ENCODE data around the gene TET3. TPM values are rescaled to one million over a fixed set of nuclear protein-coding genes. Genes with fewer than 3 reads are reported as not detected.

The TET3 gene
- total RNA-seq, 1 experiment from 2014 or later = 6.1 TPM

- Histone ChIP-seq H4K20me1 (ENCODE audit: low read length) (peaks cover 34% of the 10 kb centered on the region; the same call in 1 of the 2 replicates), H3K36me3 (ENCODE audit: low read depth, low read length) (peaks cover 17% of the 10 kb centered on the region; the same call in 1 of the 2 replicates), H3K27ac (ENCODE audit: low read length) (no peak overlapping the region), H3K4me2 (ENCODE audit: low read length) (no peak overlapping the region), H3K4me3 (ENCODE audit: low read length) (no peak overlapping the region), H3K4me1 (ENCODE audit: insufficient read depth, low read length) (peaks cover 15% of the 10 kb centered on the region), H3K79me2 (ENCODE audit: low read length) (peaks cover 100% of the 10 kb centered on the region), H3K9me2 (replicated peaks; ENCODE audit: low read length) (no peaks in the 10 kb centered on the region), H3F3A (ENCODE audit: low read length, unreplicated experiment) (no peaks in the 10 kb centered on the region), H3K9ac (ENCODE audit: low read length) (no peak overlapping the region), H3K9me3 (ENCODE audit: low read length) (no peaks in the 10 kb centered on the region), H2AFZ (ENCODE audit: low read length) (no peak overlapping the region), H3K27me3 (ENCODE audit: low read length) (no peaks in the 10 kb centered on the region)
- DNase-seq = no peak
- no peak for TF ChIP-seq EZH2phosphoT487 (IDR thresholded peaks at IDR 0.05; ENCODE audit: borderline replicate concordance, low read length)
- no peak for TF ChIP-seq CTCF (conservative IDR thresholded peaks at IDR 0.05; ENCODE audit: low read depth, low read length)
- TF ChIP-seq EZH2 (IDR thresholded peaks at IDR 0.05; ENCODE audit: low read length, unreplicated experiment) = no peak
- ChIA-PET CTCF (no interaction called here), POLR2A (ENCODE audit: unreplicated experiment) (no interaction called here)
- no TSS peak for BruUV-seq (replicated peaks)
- ATAC-seq = no peak
- intact Hi-C loops (cut with micrococcal nuclease) = no loop called here
Measured at GRCh38 chr2:73994178-73994831, 9.6 kb downstream of the TET3 start.

- intact Hi-C loops (cut with micrococcal nuclease) = no loop called here
- ChIA-PET CTCF (no interaction called here), POLR2A (ENCODE audit: unreplicated experiment) (no interaction called here)
- H3K9me2 ChIP-seq (replicated peaks; ENCODE audit: low read length) = no peaks in the 10 kb centered on the region
- H3K79me2 ChIP-seq (ENCODE audit: low read length) = peaks cover 100% of the 10 kb centered on the region
- H2AFZ ChIP-seq (ENCODE audit: low read length) = no peak overlapping the region
- DNase-seq (no peak), ATAC-seq (no peak)
- TF ChIP-seq CTCF (conservative IDR thresholded peaks at IDR 0.05; ENCODE audit: low read depth, low read length) = 0 out of 2 replicates have a peak, but pooled peaks have one; percentile 23
- TF ChIP-seq EZH2 (IDR thresholded peaks at IDR 0.05; ENCODE audit: low read length, unreplicated experiment) = no peak
- no peak for TF ChIP-seq EZH2phosphoT487 (IDR thresholded peaks at IDR 0.05; ENCODE audit: borderline replicate concordance, low read length)
- no TSS peak for BruUV-seq (replicated peaks)
- H3K4me3 ChIP-seq (ENCODE audit: low read length) = no peak overlapping the region
- H3K9ac ChIP-seq (ENCODE audit: low read length) = no peak overlapping the region
- H3K4me2 ChIP-seq (ENCODE audit: low read length) = no peak overlapping the region
- no peaks in the 10 kb centered on the region for H3F3A ChIP-seq (ENCODE audit: low read length, unreplicated experiment)
- H3K27ac ChIP-seq (ENCODE audit: low read length) = no peak overlapping the region
- no peaks in the 10 kb centered on the region for H3K27me3 ChIP-seq (ENCODE audit: low read length)
- no peaks in the 10 kb centered on the region for H3K9me3 ChIP-seq (ENCODE audit: low read length)
- H3K36me3 ChIP-seq (ENCODE audit: low read depth, low read length) = 0 out of 2 replicates have a peak, but pooled peaks cover 3% of the 10 kb centered on the region
- peaks cover 26% of the 10 kb centered on the region for H3K4me1 ChIP-seq (ENCODE audit: insufficient read depth, low read length)
- peaks cover 44% of the 10 kb centered on the region for H4K20me1 ChIP-seq (ENCODE audit: low read length)
Measured at GRCh38 chr2:73995810-73996209, 11.1 kb downstream of the TET3 start.

GRCh38 chr2:73997813-73998212 is 13.1 kb downstream of the TET3 start:
- DNase-seq (no peak), ATAC-seq (no peak)
- no peak overlapping the region for H3K4me3 ChIP-seq (ENCODE audit: low read length)
- no peaks in the 10 kb centered on the region for H3K9me3 ChIP-seq (ENCODE audit: low read length)
- H3K27ac ChIP-seq (ENCODE audit: low read length) = no peak overlapping the region
- TF ChIP-seq CTCF (conservative IDR thresholded peaks at IDR 0.05; ENCODE audit: low read depth, low read length) (no peak), EZH2 (IDR thresholded peaks at IDR 0.05; ENCODE audit: low read length, unreplicated experiment) (no peak), EZH2phosphoT487 (IDR thresholded peaks at IDR 0.05; ENCODE audit: borderline replicate concordance, low read length) (no peak)
- H2AFZ ChIP-seq (ENCODE audit: low read length) = no peak overlapping the region
- ChIA-PET CTCF (no interaction called here), POLR2A (ENCODE audit: unreplicated experiment) (no interaction called here)
- no peak overlapping the region for H3K9ac ChIP-seq (ENCODE audit: low read length)
- H3K9me2 ChIP-seq (replicated peaks; ENCODE audit: low read length) = no peaks in the 10 kb centered on the region
- peaks cover 56% of the 10 kb centered on the region for H4K20me1 ChIP-seq (ENCODE audit: low read length)
- intact Hi-C loops (cut with micrococcal nuclease) = no loop called here
- H3K4me2 ChIP-seq (ENCODE audit: low read length) = no peak overlapping the region
- peaks cover 38% of the 10 kb centered on the region for H3K4me1 ChIP-seq (ENCODE audit: insufficient read depth, low read length)
- H3F3A ChIP-seq (ENCODE audit: low read length, unreplicated experiment) = no peaks in the 10 kb centered on the region
- peaks cover 92% of the 10 kb centered on the region for H3K79me2 ChIP-seq (ENCODE audit: low read length)
- 0 out of 2 replicates have a peak, but pooled peaks cover 2% of the 10 kb centered on the region for H3K36me3 ChIP-seq (ENCODE audit: low read depth, low read length)
- BruUV-seq (replicated peaks) = no TSS peak
- no peaks in the 10 kb centered on the region for H3K27me3 ChIP-seq (ENCODE audit: low read length)
